GM10847 (cell line): ENCODE results near the gene ST6GALNAC2.

Source experiments
- POLR2A ChIP-seq: IDR thresholded peaks from 2 replicates; pipeline ENCODE4 v1.6.1; 2011; ENCODE audit not compliant: insufficient read length; ENCODE audit errors: extremely low read depth

The ST6GALNAC2 gene

DNA sequence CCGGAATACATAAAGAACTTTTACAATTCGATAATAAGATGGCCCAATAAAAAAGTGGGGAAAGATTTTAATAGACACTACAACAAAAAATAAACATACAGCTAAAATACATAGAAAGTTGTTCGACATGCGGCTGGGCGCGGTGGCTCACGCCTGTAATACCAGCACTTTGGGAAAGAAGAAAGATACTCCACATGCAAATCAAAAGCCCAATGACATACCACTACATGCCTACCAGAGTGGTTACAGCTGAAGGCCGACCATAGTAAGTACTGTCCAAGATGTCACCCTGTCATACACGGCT lies 36.5 kb downstream of the ST6GALNAC2 start:
- TF ChIP-seq POLR2A = no peak

GRCh38 chr17:76548378-76549214 lies 37.1 kb downstream of the ST6GALNAC2 start:
- TF ChIP-seq POLR2A = no peak

DNA sequence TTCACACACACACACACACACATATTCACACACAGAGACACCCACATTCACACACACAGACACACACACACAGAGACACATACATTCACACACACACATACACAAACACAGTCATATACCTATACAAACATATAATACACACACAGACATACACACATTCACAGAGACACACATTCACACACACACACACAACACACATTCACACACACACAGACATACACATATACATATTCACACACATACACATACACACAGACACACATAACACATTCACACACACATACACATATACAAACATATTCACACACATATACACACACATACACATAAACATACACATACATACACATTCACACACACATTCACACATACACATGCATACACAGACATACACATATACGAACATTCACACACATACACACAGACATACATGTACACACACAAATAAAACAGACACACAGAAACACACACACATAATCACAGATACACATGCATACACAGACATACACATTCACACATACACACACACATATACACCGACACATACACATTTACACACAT lies 37.9 kb downstream of the ST6GALNAC2 start:
- TF ChIP-seq POLR2A = no peak

DNA sequence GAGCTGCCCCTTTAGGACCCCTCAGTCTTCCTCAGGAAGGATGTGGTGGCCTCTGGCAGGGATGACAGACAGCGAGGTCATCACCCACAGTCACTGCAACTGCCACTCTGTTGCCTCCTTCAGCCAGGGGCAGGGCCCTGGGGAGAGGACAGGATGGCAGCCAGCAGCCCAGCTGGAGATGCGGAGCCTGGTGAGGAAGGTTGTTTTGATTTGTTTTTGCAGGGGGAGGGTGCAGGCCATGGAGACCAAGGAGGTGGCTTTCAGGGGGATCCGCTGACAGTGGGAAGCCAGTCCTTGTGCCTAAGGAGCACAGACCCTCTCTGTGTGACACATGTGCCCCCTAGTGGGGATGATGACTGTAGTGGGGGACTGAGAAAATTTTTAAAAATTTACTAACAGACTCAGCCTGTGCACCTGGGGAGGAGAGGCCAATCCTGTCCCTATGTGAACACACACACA lies 38.4 kb downstream of the ST6GALNAC2 start:
- no peak for TF ChIP-seq POLR2A

- TF ChIP-seq POLR2A = no peak
Measured at GRCh38 chr17:76546556-76547182, 39.0 kb downstream of the ST6GALNAC2 start.

DNA sequence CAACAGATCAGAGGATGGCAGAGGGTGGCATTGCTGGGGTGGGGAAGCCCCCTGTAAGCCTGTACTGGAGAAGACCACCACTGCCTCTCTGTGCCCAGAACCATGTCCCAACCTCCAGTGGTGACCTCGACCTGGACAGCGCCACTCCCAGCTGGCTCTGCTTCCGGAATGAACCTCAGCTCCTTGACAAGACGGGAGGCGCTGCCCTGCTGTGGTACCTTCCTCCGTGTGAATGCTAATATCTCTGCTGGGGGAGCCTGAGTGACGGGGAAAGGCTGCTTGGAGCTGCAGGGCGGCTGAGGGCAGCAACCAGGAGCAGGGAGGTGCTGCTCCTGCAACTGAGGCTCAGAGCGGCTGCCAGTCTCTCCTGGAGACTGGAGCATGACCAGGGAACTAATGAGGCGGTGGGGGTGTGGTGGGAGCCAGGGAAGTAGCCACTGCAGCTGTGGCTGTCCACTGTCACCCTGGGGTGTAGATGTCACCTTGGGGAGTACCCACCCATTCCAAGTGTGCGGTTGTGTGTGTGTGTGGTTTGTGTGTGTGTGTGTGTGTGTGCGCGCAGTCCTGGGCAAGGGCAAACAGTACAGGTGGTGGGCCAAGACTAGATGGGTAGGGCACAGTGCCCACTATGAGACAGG lies 39.6 kb downstream of the ST6GALNAC2 start:
- no peak for TF ChIP-seq POLR2A

- no peak for TF ChIP-seq POLR2A
Measured at GRCh38 chr17:76544546-76545365, 40.9 kb downstream of the ST6GALNAC2 start.

DNA sequence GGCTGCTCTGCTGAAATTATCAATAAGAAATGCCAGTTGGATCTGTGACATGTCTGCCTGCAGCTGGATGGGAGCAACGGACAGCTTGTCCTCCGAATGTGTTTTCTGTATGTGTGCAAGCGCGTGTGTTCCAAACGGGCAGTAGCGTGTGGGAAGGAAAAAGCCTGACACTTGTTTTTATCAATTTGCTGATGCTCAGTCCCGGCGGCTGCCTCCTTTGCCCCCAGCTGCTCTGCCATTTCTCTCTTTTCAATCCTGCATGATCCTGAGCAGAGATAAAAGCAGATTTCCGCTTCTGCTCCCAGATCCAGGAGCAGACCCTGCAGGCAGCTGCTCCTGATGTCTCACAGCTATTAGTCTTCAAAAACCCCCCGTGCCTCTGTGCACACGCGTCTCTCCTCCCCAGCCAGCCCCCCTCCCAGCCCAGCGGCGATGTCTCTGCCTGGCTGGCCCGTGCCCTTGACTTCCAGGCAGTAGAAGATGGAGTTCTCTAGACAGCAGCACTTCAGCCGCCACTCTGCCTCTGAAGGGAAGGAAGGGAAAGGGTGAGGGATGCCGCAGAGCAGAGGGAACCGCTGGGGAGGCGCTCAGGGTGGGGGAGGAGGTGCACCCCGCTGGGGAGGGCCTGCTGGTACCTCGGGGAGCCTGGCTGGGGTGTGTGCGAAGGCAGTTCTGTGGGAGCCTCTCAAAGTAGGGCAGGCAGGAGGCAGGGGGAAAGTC lies 41.7 kb downstream of the ST6GALNAC2 start:
- no peak for TF ChIP-seq POLR2A

- no peak for TF ChIP-seq POLR2A
Measured at GRCh38 chr17:76543482-76543825, 42.2 kb downstream of the ST6GALNAC2 start.

GRCh38 chr17:76542984-76543383 lies 42.7 kb downstream of the ST6GALNAC2 start:
- TF ChIP-seq POLR2A = no peak

DNA sequence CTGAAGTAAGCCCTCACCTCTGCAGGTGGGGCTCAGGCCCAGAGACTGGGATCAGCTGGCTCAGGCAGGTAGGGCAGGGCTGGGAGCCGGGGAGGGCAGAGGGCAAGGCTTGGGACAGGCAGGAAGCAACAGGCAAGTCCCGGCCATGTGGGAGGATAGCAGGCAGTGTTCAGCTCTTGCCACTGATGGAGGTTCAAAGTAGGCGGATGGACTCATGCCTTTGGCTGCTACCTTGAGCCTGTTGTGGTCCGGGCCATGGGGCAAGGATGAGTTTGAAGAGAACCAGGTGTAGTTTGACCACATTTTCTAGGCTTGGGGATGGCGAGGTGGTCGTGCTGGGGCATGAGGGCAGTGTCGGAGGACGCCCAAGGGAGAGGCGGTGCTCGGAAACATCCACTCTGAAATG lies 43.1 kb downstream of the ST6GALNAC2 start:
- TF ChIP-seq POLR2A = no peak

DNA sequence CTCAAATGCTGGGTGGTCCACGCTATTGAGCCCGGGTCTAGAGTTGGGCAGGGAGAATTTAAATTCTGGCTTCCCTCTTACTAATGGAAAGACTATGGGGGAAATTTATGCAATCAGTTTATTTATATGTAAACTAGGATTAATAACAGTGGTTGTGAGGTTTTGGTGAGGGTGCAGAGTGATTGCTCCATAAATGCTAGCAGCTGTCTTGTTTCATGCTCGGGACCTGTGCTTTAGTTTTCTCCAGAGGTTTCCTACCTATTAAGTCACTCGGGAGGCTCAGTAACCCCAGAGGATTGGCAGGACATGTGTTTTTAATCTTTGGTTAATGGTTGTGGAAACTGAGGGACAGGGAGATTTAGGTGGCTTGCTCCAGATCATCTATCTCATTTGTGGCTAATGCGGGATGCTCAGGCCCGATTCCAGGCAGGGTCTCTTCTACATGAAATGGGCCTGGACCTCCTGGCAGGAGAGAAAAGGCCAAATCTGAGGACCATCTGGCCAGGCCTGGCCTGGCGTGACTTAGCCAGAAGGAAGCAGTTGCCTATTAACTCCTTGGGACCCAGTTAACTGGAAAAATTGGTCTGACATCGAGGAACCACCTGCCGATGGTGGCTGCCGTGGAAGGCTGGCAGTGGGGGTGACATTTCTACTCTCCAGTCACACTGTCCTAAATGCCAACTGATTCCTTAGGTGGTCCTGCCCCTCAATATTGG lies 43.8 kb downstream of the ST6GALNAC2 start:
- no peak for TF ChIP-seq POLR2A

DNA sequence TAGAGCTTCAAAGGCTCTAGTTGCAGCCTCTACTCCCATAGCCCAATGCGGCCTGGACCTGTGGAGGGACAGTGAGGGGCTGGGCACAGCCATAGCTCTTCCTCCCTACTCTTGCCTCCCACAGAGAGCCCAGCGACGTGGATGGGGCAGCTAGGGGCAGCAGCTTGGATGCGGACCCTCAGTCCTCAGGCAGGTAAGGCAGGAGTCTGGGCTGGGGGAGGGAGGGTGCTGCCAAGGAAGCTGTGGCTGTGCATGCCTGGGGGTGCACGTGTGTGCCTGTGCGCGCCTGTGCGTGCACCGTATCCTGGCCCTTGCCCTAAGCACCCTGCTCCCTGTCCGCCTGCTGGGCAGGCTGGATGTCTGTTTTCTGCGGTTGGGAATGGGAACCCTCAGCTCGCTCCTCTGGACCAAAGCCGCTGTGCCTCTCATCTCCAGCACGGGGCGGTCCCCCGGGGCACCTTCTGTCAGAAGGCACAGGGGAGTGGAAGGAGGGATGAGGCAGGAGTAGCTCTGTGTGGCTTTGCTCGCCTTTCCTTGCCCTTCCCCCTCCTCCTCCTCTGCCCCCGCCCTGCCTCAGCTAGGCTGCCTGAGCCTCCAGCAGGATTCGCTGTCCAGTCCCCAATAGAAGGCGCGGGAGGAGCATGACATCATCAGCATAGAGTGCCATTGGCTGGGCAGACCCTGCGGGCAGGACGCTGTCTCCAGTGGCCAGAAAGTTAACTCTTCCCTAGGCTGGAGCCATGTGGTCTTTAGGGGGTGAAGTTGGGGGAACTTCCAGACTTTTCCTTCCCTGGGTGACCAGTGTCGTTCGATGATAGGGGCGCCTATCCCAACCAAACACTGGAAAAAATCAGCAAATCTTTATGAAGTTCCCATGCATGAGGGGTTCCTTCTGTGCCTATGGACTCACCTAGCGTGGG lies 45.0 kb downstream of the ST6GALNAC2 start:
- TF ChIP-seq POLR2A = no peak
